HepG2 (cell line): ENCODE measurements around the gene STUB1. TPM values are rescaled to one million over a fixed set of nuclear protein-coding genes. Genes with fewer than 3 reads are reported as not detected.
A peak's percentile ranks its signal among the peaks of the same experiment; 100 is the strongest.

Experiments
- HCFC1 ChIP-seq: fragments of 150-350 bp; IDR thresholded peaks from 2 replicates; pipeline ENCODE4 v1.6.1; 2014; ENCODE audit warnings: low read depth, low read length
- HOXD1 ChIP-seq: sonication (generic); formaldehyde crosslinking; IDR thresholded peaks from 2 replicates; pipeline ENCODE4 v1.5.0; 2020; ENCODE audit warnings: missing genetic modification reagents
- NRL ChIP-seq: sonication (generic); formaldehyde crosslinking; IDR thresholded peaks from 2 replicates; pipeline ENCODE4 v1.5.0; 2020; ENCODE audit warnings: missing genetic modification reagents, mild to moderate bottlenecking, moderate library complexity, borderline replicate concordance
- PAF1 ChIP-seq: IDR thresholded peaks from 2 replicates; pipeline ENCODE4 v1.6.1; 2016; ENCODE audit warnings: missing genetic modification reagents, missing compliant biosample characterization
- RAD21 ChIP-seq: fragments of 450-650 bp; formaldehyde crosslinking; IDR thresholded peaks from 2 replicates; pipeline ENCODE4 v1.5.0; 2020; ENCODE audit warnings: mild to moderate bottlenecking
- RXRA ChIP-seq: sonication (generic); formaldehyde crosslinking; IDR thresholded peaks from 2 replicates; pipeline ENCODE4 v1.5.1; 2020; ENCODE audit warnings: missing genetic modification reagents
- SIN3A ChIP-seq: IDR thresholded peaks from 2 replicates; pipeline ENCODE4 v1.6.1; 2011; ENCODE audit warnings: low read depth, mild to moderate bottlenecking, control low read depth, low read length, borderline replicate concordance
- SMAD3 ChIP-seq: sonication (generic); formaldehyde crosslinking; IDR thresholded peaks from 2 replicates; pipeline ENCODE4 v1.4.0; 2020; ENCODE audit warnings: missing genetic modification reagents
- ZNF10 ChIP-seq: sonication (generic); formaldehyde crosslinking; IDR thresholded peaks from 2 replicates; pipeline ENCODE4 v1.4.0; 2020; ENCODE audit warnings: mild to moderate bottlenecking, low read depth, missing genetic modification reagents, borderline replicate concordance
- ZNF430 ChIP-seq: sonication (generic); formaldehyde crosslinking; IDR thresholded peaks from 2 replicates; pipeline ENCODE4 v1.9.0; 2021; ENCODE audit warnings: mild to moderate bottlenecking, missing genetic modification reagents
- ZNF451 ChIP-seq: sonication (generic); formaldehyde crosslinking; IDR thresholded peaks from 2 replicates; pipeline ENCODE4 v1.5.0; 2020; ENCODE audit warnings: mild to moderate bottlenecking, missing genetic modification reagents
- ZNF556 ChIP-seq: sonication (generic); formaldehyde crosslinking; IDR thresholded peaks from 2 replicates; pipeline ENCODE4 v1.4.0; 2020; ENCODE audit warnings: mild to moderate bottlenecking, missing genetic modification reagents, borderline replicate concordance
- ZNF557 ChIP-seq: sonication (generic); formaldehyde crosslinking; IDR thresholded peaks from 2 replicates; pipeline ENCODE4 v1.4.0; 2020; ENCODE audit warnings: missing genetic modification reagents
- ZNF558 ChIP-seq: sonication (generic); formaldehyde crosslinking; IDR thresholded peaks from 2 replicates; pipeline ENCODE4 v1.9.0; 2022; ENCODE audit warnings: mild to moderate bottlenecking, missing genetic modification reagents, borderline replicate concordance
- ZNF724P ChIP-seq: sonication (generic); formaldehyde crosslinking; IDR thresholded peaks from 2 replicates; pipeline ENCODE4 v1.8.0; 2022; ENCODE audit warnings: missing genetic modification reagents, borderline replicate concordance
- ZNF747 ChIP-seq: sonication (generic); formaldehyde crosslinking; IDR thresholded peaks from 2 replicates; pipeline ENCODE4 v1.8.1; 2023; ENCODE audit warnings: missing genetic modification reagents, mild to moderate bottlenecking, borderline replicate concordance
- polyA plus RNA-seq, 8 experiments: library from polyadenylated mRNA; depleted of rRNA in 3 of 8; stranded (reverse) in 7 of 8; unstranded in 1 of 8; fragments of >200 nt; fragmentation: Illumina TruSeq in 4 of 8; extraction: Trizol in 4 of 8; gene quantifications; 2 replicates each; pipeline versions ENCODE4 v1.2.1 to v1.2.3, GENCODE V29; 2011 to 2016; ENCODE audit warnings: low read depth in 4 of 8, missing spikeins in 1 of 8, mixed read lengths in 1 of 8; ENCODE audit not compliant: insufficient read depth in 1 of 8
- total RNA-seq, 5 experiments: library from RNA; depleted of rRNA; stranded (reverse); fragments of >200 nt; fragmentation: Illumina TruSeq; extraction: Trizol; gene quantifications; 2 replicates each; pipeline ENCODE4 v1.2.3, GENCODE V29; 2016; ENCODE audit warnings: low read depth in 1 of 5
- TF ChIP-seq, protein P1 (sequence below): IDR thresholded peaks from 2 replicates; pipeline ENCODE4 v1.6.1; 2016
- TF ChIP-seq, protein P2 (sequence below): sonication (generic); formaldehyde crosslinking; IDR thresholded peaks from 2 replicates; pipeline ENCODE4 v1.4.0; 2020; ENCODE audit warnings: missing genetic modification reagents
- TF ChIP-seq, protein P3 (sequence below), 2 experiments: fragments of 450-650 bp in 1 of 2; sonication (generic) in 1 of 2; formaldehyde crosslinking in 1 of 2; IDR thresholded peaks; 2 replicates each; pipeline versions ENCODE4 v1.6.1 to v1.8.0; 2016 to 2022; ENCODE audit warnings: antibody characterized with exemption in 1 of 2, mild to moderate bottlenecking in 1 of 2, missing genetic modification reagents in 1 of 2

The STUB1 gene
- total and polyA plus RNA-seq, 2 of the 13 experiments (the other 11 are each of a cell fraction or from before 2014, with no cell fraction given), result 52.9 to 78.2 TPM

DNA sequence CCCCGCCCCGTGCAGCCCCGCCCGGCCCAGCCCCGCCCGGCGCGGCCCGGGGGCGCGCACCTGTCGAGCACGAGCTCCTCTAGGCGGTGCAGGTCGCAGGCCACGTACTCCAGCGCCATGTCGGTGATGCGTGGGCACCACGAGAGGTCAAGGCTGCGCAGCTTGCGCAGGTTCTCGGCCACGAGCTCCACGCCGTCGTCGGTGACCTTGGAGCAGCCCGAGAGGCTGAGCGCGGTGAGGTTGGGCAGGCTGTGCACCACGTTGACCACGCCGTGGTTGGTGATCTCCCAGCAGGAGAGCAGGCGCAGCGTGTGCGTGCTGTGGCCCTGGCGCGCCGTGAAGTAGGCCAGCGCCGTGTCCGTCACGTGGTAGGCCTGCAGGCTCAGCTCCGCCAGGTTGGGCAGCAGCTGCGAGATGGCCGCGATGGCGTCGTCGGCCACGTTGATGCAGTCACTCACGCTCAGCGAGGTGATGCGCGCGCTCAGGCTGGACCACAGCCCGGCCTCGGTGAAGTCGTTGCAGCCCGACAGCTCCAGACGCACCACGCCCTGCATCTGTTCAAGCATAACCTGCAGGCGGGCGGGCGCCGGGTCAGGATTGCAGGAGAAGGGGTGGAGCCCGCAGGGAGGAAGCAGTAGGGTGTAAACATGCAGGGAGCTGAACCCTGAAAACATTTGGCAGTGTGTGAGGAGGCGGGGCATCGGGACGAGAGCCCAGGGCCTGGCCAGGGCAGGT is 15.3 kb downstream of the STUB1 start (continued):
- TF ChIP-seq, protein P1, sequence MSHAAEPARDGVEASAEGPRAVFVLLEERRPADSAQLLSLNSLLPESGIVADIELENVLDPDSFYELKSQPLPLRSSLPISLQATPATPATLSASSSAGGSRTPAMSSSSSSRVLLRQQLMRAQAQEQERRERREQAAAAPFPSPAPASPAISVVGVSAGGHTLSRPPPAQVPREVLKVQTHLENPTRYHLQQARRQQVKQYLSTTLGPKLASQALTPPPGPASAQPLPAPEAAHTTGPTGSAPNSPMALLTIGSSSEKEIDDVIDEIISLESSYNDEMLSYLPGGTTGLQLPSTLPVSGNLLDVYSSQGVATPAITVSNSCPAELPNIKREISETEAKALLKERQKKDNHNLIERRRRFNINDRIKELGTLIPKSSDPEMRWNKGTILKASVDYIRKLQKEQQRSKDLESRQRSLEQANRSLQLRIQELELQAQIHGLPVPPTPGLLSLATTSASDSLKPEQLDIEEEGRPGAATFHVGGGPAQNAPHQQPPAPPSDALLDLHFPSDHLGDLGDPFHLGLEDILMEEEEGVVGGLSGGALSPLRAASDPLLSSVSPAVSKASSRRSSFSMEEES (CRISPR knock-in tag), result peak; percentile 52; the same call in 1 of the 2 replicates
- TF ChIP-seq RAD21 (CRISPR knock-in tag) (no peak), ZNF557 (no peak), ZNF747 (CRISPR knock-in tag) (0 out of 2 replicates have a peak, but pooled peaks have one; percentile 47), SIN3A (0 out of 2 replicates have a peak, but pooled peaks have one; percentile 15), PAF1 (CRISPR knock-in tag) (no peak), ZNF724P (CRISPR knock-in tag) (peak; percentile 86), RXRA (CRISPR knock-in tag) (peak; percentile 82; the same call in 1 of the 2 replicates), ZNF10 (CRISPR knock-in tag) (no peak), ZNF430 (CRISPR knock-in tag) (no peak), ZNF556 (CRISPR knock-in tag) (no peak), NRL (CRISPR knock-in tag) (no peak), HOXD1 (CRISPR knock-in tag) (0 out of 2 replicates have a peak, but pooled peaks have one; percentile 37), HCFC1 (no peak), SMAD3 (CRISPR knock-in tag) (no peak), ZNF451 (CRISPR knock-in tag) (peak; percentile 74), ZNF558 (peak; percentile 66; the same call in 1 of the 2 replicates)
- TF ChIP-seq, protein P2, sequence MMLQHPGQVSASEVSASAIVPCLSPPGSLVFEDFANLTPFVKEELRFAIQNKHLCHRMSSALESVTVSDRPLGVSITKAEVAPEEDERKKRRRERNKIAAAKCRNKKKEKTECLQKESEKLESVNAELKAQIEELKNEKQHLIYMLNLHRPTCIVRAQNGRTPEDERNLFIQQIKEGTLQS, result peak; percentile 40; the same call in 1 of the 2 replicates
- TF ChIP-seq, protein P3, sequence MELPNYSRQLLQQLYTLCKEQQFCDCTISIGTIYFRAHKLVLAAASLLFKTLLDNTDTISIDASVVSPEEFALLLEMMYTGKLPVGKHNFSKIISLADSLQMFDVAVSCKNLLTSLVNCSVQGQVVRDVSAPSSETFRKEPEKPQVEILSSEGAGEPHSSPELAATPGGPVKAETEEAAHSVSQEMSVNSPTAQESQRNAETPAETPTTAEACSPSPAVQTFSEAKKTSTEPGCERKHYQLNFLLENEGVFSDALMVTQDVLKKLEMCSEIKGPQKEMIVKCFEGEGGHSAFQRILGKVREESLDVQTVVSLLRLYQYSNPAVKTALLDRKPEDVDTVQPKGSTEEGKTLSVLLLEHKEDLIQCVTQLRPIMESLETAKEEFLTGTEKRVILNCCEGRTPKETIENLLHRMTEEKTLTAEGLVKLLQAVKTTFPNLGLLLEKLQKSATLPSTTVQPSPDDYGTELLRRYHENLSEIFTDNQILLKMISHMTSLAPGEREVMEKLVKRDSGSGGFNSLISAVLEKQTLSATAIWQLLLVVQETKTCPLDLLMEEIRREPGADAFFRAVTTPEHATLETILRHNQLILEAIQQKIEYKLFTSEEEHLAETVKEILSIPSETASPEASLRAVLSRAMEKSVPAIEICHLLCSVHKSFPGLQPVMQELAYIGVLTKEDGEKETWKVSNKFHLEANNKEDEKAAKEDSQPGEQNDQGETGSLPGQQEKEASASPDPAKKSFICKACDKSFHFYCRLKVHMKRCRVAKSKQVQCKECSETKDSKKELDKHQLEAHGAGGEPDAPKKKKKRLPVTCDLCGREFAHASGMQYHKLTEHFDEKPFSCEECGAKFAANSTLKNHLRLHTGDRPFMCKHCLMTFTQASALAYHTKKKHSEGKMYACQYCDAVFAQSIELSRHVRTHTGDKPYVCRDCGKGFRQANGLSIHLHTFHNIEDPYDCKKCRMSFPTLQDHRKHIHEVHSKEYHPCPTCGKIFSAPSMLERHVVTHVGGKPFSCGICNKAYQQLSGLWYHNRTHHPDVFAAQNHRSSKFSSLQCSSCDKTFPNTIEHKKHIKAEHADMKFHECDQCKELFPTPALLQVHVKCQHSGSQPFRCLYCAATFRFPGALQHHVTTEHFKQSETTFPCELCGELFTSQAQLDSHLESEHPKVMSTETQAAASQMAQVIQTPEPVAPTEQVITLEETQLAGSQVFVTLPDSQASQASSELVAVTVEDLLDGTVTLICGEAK (IDR thresholded peaks at IDR 0.05), result no peak
- TF ChIP-seq, protein P3 (CRISPR knock-in tag; IDR thresholded peaks at IDR 0.05), result peak; percentile 80; the same call in 1 of the 2 replicates
